Measurements from ENCODE around the gene SLC9A3.

The SLC9A3 gene

GRCh38 chr5:526456-527088 lies 2.3 kb upstream of the SLC9A3 start:
- DNase-seq (ENCODE audit: low read depth in 1 of 2, low spot score in 1 of 2): no peak

DNA sequence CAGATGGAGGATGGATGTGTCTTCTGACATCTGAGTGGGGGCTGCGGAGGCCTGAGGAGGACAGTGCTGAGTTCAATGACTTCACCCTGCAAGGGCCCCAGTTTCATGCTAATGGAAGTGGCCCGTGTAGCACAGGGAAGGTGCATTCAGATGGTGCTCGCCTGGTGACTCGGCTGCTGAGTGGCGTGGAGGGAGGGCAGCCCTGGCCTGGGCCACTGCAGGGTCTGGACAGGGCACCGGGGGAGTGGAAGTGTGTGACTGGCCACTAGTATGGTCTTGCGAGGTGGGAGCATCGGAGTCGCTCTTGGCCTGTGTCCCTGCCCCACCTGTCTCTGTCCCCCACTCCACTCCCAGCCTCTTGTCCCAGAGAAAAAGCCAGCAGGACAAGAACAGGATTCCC lies 1.7 kb upstream of the SLC9A3 start:
- no peak for DNase-seq (ENCODE audit: low read depth in 1 of 2, low spot score in 1 of 2)

- DNase-seq (ENCODE audit: low read depth in 1 of 2, low spot score in 1 of 2): no peak
Observed at GRCh38 chr5:524973-525761, 918 bp upstream of the SLC9A3 start.

DNA sequence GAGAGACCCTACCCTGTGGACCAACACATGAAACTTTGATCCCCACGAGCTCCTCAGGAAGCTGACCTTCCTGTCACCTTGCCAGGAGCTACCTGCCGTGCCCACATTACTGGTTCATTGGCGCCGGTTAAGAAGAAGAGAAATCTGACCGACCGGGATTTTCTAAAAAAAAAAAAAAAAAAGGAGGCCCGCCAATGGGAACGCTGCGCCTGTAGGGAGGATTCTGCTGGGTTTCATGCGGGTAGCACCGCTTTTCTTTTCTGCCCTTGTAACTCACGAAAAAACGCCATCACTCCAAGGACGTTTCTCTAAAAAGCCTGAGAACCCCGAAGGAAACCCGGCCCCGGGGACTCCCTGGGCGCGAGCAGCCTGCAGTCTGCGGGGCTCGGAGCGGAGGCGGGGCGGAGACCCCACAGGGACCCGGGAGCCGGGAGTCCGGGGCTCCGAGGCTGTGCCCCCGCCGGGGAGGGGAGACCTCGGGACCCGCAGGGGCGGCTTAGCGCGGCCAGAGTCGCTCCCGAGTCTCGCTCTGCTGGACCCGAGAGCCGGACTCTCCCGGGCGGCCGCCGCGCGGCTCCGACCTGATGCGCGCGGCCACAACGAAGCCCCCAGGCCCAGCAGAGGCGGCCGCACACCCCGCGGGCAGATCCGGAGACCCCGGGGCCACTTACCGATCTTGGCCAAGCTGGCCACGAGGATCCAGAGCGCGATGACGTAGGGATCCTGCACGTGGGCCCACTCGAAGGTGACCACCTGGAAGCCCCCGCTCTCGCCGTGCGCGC lies 617 bp downstream of the SLC9A3 start:
- DNase-seq (ENCODE audit: low read depth in 1 of 2, low spot score in 1 of 2): no peak

- no peak for DNase-seq (ENCODE audit: low read depth in 1 of 2, low spot score in 1 of 2)
Observed at GRCh38 chr5:522899-523440, 1.3 kb downstream of the SLC9A3 start.

- no peak for DNase-seq (ENCODE audit: low read depth in 1 of 2, low spot score in 1 of 2)
Observed at GRCh38 chr5:522116-522515, 2.1 kb downstream of the SLC9A3 start.

DNA sequence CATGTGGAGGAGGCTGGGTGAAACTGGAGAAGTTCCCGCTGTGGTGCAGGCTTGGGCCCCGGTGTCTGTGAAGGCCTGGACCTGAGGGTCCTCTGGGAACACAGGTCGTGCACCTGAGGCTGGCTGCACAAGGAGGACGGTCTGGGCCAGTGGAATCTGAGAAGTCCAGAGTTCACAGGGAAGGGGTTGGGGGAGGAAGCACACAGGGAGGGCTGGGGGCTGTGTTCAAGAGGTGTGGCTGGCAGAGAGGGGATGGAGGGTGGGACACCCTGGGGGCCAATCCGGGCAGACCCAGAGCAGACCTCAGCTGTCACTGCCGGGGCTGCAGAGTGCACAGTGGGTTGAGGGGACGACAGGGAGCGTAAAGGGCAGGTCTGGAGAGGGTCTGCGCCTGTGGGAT lies 2.6 kb downstream of the SLC9A3 start:
- DNase-seq (ENCODE audit: low read depth in 1 of 2, low spot score in 1 of 2): no peak

DNA sequence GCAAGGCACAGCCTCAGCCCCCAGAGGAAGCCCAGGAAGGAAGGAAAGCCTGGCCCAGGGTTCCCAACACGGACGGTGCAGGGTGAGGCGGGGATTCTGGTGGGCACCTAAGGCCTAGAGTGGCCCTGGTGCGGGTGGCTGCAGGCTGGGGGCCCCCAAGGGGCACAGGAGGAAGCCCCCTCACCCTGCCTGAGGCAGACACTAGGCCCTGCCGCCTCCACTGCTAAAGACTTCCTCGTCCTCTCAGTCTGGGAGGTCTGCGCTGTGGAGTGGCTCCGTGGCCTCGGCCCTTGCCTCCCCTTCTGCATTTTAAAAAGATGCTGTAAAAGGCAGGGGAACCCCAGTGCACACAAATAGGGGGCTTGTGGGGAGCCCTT lies 3.4 kb downstream of the SLC9A3 start:
- no peak for DNase-seq (ENCODE audit: low read depth in 1 of 2, low spot score in 1 of 2)

DNA sequence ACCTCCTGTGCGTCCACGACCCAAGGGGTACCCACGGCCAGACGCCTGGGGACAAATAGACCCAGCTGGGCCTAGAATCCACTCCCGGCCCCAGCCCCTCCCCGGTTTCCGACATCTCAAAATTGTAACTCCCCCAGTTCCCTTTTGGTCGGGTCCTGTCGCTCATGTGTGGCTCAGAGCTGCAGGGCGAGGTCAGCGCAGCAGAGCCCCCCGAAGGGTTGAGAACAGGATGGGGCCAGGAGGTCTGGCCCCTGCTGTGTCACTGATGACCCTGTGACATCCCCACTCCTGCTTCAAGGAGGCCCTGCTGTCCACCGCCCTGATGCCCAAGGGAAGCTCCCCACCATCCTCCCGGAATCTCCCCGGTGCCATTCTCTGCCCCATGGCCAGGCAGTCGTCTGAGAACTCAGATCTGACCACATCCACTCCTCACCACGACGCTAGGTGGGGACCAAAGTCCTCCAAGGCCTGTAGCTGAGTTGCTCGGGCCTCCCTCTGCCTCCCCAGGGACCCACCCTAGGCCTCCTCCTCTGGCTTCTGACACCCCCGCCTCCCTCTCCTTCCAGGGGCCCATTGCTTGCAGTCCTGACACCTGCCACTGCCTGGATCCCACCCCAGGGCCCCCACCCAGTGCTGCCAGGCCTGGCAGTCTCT lies 3.9 kb downstream of the SLC9A3 start:
- DNase-seq (ENCODE audit: low read depth in 1 of 2, low spot score in 1 of 2): no peak

GRCh38 chr5:518721-519120 lies 5.5 kb downstream of the SLC9A3 start:
- no peak for DNase-seq (ENCODE audit: low read depth in 1 of 2, low spot score in 1 of 2)

DNA sequence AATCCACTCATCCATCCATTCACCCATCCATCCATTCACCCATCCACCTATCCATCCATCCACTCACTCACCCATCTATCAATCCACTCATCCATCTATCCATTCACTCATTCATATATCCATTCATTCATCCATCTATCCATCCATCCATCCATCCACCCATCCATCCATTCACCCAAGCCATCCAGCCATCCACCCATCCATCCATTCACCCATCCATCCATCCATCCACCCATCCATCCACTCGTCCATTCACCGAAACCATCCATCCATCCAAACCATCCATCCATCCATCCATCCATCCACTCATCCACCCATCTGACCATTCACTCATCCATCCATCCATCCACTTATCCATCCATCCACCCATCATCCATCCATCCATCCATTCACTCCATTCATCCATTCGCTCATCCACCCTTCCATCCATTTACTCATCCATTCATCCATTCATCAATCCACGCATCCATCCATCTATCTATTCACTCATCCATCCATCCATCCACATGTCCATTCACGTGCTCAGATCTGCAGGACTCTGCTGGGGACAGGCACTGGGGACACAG lies 6.6 kb downstream of the SLC9A3 start:
- DNase-seq (ENCODE audit: low read depth in 1 of 2, low spot score in 1 of 2): no peak

GRCh38 chr5:516980-517379 lies 7.3 kb downstream of the SLC9A3 start:
- DNase-seq (ENCODE audit: low read depth in 1 of 2, low spot score in 1 of 2): no peak

GRCh38 chr5:516338-516925 lies 7.8 kb downstream of the SLC9A3 start:
- no peak for DNase-seq (ENCODE audit: low read depth in 1 of 2, low spot score in 1 of 2)

DNA sequence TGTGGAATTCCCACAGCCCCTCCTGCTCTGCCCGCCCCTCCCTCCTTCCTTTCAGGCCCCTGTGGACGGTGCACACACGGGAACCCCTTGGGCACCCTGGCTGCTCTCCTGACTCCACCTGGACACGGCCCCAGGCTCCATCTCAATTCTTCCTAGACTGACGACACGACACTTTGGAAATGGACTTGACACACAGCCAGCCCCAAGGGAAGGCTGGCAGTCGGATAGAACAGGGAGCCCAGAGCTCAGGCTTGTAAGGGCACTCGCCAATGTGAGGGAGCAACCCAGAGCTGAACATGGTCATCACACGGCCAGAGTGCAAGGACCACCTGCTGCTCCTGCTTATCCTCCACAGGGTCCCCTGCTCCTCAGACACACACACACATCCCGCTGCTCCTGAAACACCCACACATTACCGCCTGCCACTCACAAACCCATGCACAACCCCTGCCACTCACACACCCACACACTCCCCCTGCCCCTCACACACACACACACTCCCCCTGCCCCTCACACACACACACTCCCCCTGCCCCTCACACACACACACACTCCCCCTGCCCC lies 8.9 kb downstream of the SLC9A3 start:
- DNase-seq (ENCODE audit: low read depth in 1 of 2, low spot score in 1 of 2): no peak

- no peak for DNase-seq (ENCODE audit: low read depth in 1 of 2, low spot score in 1 of 2)
Observed at GRCh38 chr5:514673-515072, 9.6 kb downstream of the SLC9A3 start.

DNA sequence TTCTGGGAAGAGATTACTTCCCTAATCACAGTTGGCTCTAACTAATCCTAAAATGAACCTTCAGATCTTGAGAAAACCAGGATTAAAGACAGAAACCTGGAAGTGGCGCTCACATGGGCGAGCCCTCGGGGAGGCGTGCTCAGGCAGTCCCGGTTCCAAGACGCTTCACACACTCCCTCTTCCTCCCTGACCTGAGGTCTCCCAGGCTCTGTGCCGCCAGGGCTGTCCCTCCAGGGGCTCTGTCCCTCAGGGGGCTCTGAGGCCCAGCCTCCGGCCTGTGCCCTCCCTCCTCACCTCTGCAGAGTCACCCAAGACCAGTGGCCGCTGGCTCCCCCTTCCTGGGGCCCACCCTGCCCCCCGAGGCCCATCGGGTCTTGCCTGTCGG lies 10.2 kb downstream of the SLC9A3 start:
- DNase-seq (ENCODE audit: low read depth in 1 of 2, low spot score in 1 of 2): no peak

- no peak for DNase-seq (ENCODE audit: low read depth in 1 of 2, low spot score in 1 of 2)
Observed at GRCh38 chr5:513216-514100, 10.8 kb downstream of the SLC9A3 start.

DNA sequence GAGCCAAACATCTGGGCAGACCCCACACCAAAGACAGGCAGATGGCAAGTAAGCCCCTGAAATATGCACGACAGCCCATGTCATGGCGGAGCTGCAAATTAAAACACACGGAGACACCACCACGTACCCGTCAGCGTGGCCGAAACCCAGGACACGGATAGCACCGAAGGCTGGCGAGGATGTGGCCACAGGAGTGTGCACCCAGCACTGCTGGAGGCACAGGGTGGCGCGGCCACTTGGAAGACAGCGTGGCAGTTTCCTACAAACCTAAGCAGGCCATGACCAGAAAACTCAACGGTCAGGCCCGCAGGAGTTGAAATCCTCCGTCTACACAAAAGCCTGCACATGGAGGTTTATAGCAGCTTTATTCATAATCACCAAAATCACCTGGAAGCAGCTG lies 12.8 kb downstream of the SLC9A3 start:
- DNase-seq (ENCODE audit: low read depth in 1 of 2, low spot score in 1 of 2): no peak

GRCh38 chr5:510521-510920 lies 13.7 kb downstream of the SLC9A3 start:
- no peak for DNase-seq (ENCODE audit: low read depth in 1 of 2, low spot score in 1 of 2)
